ENCODE data around the gene PAM.

PAM gene

DNA sequence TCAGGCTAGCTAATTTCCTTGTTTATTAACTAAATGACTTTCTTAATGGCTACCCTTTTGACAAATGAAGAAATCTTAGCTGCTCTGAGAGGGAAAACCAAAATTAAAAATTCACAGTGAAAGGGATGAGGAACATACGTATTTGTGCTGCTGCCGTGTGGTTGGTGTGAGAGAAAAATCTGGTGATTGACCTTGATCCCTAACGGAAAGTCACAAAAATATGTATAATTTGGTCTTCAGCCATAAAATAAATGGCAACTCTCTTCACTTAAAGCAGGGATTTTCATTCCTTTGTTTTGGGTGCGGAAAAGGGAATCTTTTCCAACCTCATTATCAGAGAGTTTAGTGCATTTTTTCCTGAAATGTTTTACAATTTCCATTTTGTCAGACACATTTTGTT lies 40.4 kb downstream of the PAM start:
- Histone ChIP-seq H3K27me3 (replicated peaks; ENCODE audit: control insufficient read depth, insufficient read depth, low read length) (no peaks in the 10 kb centered on the region), H3K4me3 (replicated peaks; ENCODE audit: low read depth, low read length) (no peak overlapping the region), H3K36me3 (ENCODE audit: control insufficient read depth, insufficient read depth, low read length) (no peaks in the 10 kb centered on the region)
- no peak for DNase-seq (ENCODE audit: extremely low read depth, insufficient read length)
- TF ChIP-seq, protein P1, sequence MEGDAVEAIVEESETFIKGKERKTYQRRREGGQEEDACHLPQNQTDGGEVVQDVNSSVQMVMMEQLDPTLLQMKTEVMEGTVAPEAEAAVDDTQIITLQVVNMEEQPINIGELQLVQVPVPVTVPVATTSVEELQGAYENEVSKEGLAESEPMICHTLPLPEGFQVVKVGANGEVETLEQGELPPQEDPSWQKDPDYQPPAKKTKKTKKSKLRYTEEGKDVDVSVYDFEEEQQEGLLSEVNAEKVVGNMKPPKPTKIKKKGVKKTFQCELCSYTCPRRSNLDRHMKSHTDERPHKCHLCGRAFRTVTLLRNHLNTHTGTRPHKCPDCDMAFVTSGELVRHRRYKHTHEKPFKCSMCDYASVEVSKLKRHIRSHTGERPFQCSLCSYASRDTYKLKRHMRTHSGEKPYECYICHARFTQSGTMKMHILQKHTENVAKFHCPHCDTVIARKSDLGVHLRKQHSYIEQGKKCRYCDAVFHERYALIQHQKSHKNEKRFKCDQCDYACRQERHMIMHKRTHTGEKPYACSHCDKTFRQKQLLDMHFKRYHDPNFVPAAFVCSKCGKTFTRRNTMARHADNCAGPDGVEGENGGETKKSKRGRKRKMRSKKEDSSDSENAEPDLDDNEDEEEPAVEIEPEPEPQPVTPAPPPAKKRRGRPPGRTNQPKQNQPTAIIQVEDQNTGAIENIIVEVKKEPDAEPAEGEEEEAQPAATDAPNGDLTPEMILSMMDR (IDR thresholded peaks at IDR 0.05; ENCODE audit: insufficient read depth, low read length, poor library complexity, severe bottlenecking): no peak

- Histone ChIP-seq H3K4me3 (replicated peaks; ENCODE audit: low read depth, low read length) (no peak overlapping the region), H3K27me3 (replicated peaks; ENCODE audit: control insufficient read depth, insufficient read depth, low read length) (no peaks in the 10 kb centered on the region), H3K36me3 (ENCODE audit: control insufficient read depth, insufficient read depth, low read length) (no peaks in the 10 kb centered on the region)
- no peak for DNase-seq (ENCODE audit: extremely low read depth, insufficient read length)
- TF ChIP-seq, protein P1 (IDR thresholded peaks at IDR 0.05; ENCODE audit: insufficient read depth, low read length, poor library complexity, severe bottlenecking): no peak
These were observed 40.9 kb downstream of the PAM start for GRCh38 chr5:102796009-102796408.

DNA sequence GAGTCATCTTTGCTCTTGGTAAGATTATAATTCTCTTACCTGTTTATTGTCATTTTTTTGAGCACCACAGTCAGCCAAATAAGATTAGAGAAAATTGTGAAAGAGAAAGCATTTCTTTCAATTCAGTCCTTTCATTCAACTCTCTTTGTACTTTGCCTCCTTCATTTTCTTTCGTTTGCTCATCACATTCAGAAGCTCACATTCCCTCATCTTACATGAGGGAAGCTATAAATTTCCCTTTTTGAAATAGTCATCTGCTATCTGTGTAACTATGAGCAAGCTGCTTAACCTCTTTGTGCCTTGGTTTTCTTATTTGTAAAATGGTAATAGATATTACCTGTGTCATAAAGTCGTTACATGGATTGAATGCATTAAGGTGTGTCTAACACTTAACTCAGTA lies 41.4 kb downstream of the PAM start:
- DNase-seq (ENCODE audit: extremely low read depth, insufficient read length): no peak
- Histone ChIP-seq H3K4me3 (replicated peaks; ENCODE audit: low read depth, low read length) (no peak overlapping the region), H3K36me3 (ENCODE audit: control insufficient read depth, insufficient read depth, low read length) (no peaks in the 10 kb centered on the region), H3K27me3 (replicated peaks; ENCODE audit: control insufficient read depth, insufficient read depth, low read length) (no peaks in the 10 kb centered on the region)
- TF ChIP-seq, protein P1 (IDR thresholded peaks at IDR 0.05; ENCODE audit: insufficient read depth, low read length, poor library complexity, severe bottlenecking): no peak

- no peak for DNase-seq (ENCODE audit: extremely low read depth, insufficient read length)
- Histone ChIP-seq H3K36me3 (ENCODE audit: control insufficient read depth, insufficient read depth, low read length) (no peaks in the 10 kb centered on the region), H3K4me3 (replicated peaks; ENCODE audit: low read depth, low read length) (no peak overlapping the region), H3K27me3 (replicated peaks; ENCODE audit: control insufficient read depth, insufficient read depth, low read length) (no peaks in the 10 kb centered on the region)
- TF ChIP-seq, protein P1 (IDR thresholded peaks at IDR 0.05; ENCODE audit: insufficient read depth, low read length, poor library complexity, severe bottlenecking): no peak
These were observed 42.3 kb downstream of the PAM start for GRCh38 chr5:102797322-102797884.

- H3K36me3 ChIP-seq (ENCODE audit: control insufficient read depth, insufficient read depth, low read length): no peaks in the 10 kb centered on the region
- no peak for DNase-seq (ENCODE audit: extremely low read depth, insufficient read length)
- no peak overlapping the region for H3K4me3 ChIP-seq (replicated peaks; ENCODE audit: low read depth, low read length)
- H3K27me3 ChIP-seq (replicated peaks; ENCODE audit: control insufficient read depth, insufficient read depth, low read length): no peaks in the 10 kb centered on the region
- TF ChIP-seq, protein P1 (IDR thresholded peaks at IDR 0.05; ENCODE audit: insufficient read depth, low read length, poor library complexity, severe bottlenecking): no peak
These were observed 43.1 kb downstream of the PAM start for GRCh38 chr5:102798104-102798785.
